Mesodermal cell (in vitro differentiated cells): ENCODE data around the gene IL5.
"Not testable (repeated sequence)": the region's sequence is repeated elsewhere in the genome, so short reads cannot be mapped to it uniquely, and the experiment has no call there.

ENCODE experiments used
- H3K27ac ChIP-seq: 2 replicates; pipeline ENCODE4 v1.7.0; 2013; ENCODE audit warnings: mild to moderate bottlenecking, low read depth, low read length, moderate library complexity; ENCODE audit not compliant: severe bottlenecking
- H3K36me3 ChIP-seq: 2 replicates; pipeline ENCODE4 v1.7.1; 2013; ENCODE audit warnings: mild to moderate bottlenecking, low read length, moderate library complexity; ENCODE audit not compliant: control insufficient read depth, insufficient read depth
- H3K4me1 ChIP-seq: one replicate; pipeline ENCODE4 v1.7.1; 2013; ENCODE audit warnings: mild to moderate bottlenecking, low read length; ENCODE audit not compliant: insufficient read depth, control insufficient read depth, poor library complexity, severe bottlenecking
- H3K4me3 ChIP-seq: 2 replicates; pipeline ENCODE4 v1.7.0; 2013; ENCODE audit warnings: low read length, control low read depth, mild to moderate bottlenecking; ENCODE audit not compliant: insufficient read depth, poor library complexity, severe bottlenecking; ENCODE audit errors: extremely low read depth
- H3K9me3 ChIP-seq: 2 replicates; pipeline ENCODE4 v1.7.1; 2013; ENCODE audit warnings: mild to moderate bottlenecking, low read length, moderate library complexity; ENCODE audit not compliant: control insufficient read depth
- WGBS, 2 experiments: methylation state at CpG; one replicate each; pipeline ENCODE4 v1.1.5; 2013; ENCODE audit warnings: missing lambda C conversion rate in 2 of 2; ENCODE audit not compliant: insufficient coverage in 2 of 2; 5-methylcytosine and 5-hydroxymethylcytosine counted together

Gene IL5

DNA sequence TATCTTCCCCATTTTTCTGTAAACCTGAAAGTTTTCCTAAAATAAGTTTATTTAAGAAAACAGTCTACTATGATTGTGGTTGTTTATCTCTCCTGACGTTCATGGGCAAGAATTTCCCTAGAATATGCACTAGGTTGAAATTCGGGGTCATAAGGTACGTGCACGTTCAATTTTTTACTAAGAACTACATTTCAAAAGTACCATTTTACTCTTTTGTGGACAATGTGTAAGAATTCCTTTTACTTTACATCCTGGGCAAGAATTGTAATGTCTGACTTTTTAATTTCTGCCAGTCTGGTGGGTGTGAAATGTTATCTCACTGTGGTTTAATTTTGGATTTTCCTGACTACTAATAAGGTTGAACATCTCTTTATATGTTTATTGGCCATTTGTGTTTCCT lies 12.4 kb downstream of the IL5 start:
- Histone ChIP-seq H3K27ac (no peak overlapping the region), H3K9me3 (no peaks in the 10 kb centered on the region), H3K36me3 (no peaks in the 10 kb centered on the region), H3K4me1 (no peaks in the 10 kb centered on the region), H3K4me3 (no peak overlapping the region)
- WGBS, 2 experiments, result 100% methylated on average over 1 of the region's 4 CpGs; no CpG with 5 or more reads in 1 of the 2 experiments

DNA sequence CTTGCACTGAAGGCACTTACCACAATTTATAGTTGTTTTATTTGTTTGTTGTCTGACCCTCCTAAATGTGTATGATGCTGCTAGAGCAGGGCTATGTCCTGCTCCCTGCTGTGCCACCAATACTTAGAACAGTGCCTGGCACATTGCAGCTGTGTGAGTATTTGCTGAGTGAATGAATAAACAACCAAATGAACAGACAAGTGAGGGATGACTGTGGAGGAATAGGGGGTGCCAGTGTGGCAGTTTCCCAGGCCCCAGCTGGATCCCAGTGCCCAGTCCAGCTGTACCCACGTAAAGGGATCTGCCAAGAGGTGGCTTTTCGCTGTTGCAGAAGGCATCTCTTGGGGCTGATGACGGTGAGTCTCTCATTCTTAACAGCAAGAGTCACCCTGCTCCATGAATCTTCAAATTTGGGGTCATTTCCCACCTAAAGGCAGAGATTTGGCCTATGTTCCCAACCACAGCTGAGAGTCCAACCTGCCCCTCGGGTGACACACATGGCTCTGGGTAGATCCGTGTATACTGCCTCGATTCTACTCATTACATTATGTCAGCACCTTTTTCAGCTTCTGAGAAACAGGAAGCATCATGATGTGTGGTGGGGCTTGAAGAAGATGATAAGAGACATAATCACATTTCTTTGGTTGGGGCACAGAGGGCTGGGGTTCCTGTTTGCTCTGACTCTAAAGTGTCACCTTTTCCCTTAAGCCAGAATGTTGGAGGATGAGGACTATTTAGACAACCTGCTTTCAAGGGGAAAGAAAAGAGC lies 14.3 kb downstream of the IL5 start:
- no peaks in the 10 kb centered on the region for H3K36me3 ChIP-seq
- WGBS, 2 experiments, result 87 to 90% methylated on average over 3 to 5 of the region's 6 CpGs
- no peak overlapping the region for H3K27ac ChIP-seq
- no peaks in the 10 kb centered on the region for H3K4me1 ChIP-seq
- no peak overlapping the region for H3K4me3 ChIP-seq
- no peaks in the 10 kb centered on the region for H3K9me3 ChIP-seq

- H3K9me3 ChIP-seq, result no peaks in the 10 kb centered on the region
Measured at GRCh38 chr5:132528021-132528420, 15.3 kb downstream of the IL5 start.

DNA sequence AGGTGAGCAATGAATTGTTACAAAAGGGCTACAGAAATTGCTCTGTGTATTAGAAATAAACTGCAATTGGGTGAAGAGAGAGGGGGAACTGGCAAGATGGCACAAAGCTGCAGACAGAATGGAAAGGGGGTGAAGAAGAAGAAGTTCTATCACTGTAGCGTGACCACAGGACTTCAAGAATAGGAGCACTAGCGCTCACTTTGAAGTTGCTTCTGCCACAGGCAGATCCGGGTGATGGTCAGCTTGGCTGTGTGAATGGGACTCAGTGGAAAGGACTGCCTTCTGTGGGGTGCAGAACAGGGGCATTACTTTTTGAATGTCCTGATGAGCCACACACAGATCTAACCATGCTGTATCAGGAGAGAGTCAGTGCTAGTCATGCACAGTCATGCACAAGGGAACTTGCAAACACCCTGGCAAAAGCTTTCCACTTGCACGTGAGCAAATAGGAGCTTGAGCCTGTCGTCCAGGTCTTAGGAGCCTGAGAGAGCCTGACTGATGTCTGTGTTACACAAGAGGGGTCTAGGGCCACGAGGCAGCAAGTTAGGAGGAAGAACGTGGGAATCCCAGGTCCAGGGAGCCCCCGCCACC lies 16.3 kb downstream of the IL5 start:
- 80% methylated on average over 8 of the region's 8 CpGs for WGBS, 2 experiments
- Histone ChIP-seq H3K36me3 (no peaks in the 10 kb centered on the region), H3K4me1 (no peaks in the 10 kb centered on the region), H3K4me3 (no peak overlapping the region), H3K27ac (no peak overlapping the region), H3K9me3 (no peaks in the 10 kb centered on the region)

More at GRCh38 chr5:132528021-132528420, 15.3 kb downstream of the IL5 start:
- H3K4me1 ChIP-seq, result no peaks in the 10 kb centered on the region
- 81 to 96% methylated on average over 2 of the region's 2 CpGs for WGBS, 2 experiments
- H3K36me3 ChIP-seq, result no peaks in the 10 kb centered on the region
- no peak overlapping the region for H3K4me3 ChIP-seq
- no peak overlapping the region for H3K27ac ChIP-seq

DNA sequence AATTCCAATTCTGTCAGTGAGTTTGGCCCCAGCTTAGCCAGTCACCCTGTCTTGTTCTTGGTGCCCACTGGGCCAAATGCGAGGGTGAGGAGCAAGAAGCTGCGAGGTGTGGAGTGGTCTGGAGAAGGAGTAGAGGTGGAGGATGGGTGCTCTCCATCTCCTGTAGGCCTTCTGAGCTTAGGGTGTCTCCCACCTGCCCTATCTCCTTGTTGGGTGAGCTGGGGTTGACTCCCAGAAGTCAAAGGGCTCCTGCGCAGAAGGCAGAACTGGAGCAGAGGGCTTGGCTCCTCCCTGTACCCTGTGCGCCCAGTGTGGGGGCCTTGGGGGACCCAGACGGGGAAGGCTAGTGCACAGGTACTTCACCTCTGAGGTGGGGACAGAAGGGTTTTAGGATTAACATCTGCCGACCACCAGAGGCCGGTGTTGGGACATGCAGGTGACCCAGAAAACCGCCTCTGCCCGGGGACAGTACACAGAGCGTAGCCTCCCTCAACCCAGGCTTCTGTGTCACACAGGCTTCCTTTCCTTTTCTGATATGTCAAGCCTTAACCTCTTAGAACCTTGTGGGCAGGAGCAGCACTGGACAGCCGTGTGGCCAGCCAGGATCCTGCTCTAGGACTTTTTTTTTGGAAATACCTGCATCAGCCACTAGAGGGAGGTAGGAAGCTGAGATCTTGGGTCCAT lies 16.9 kb downstream of the IL5 start:
- Histone ChIP-seq H3K9me3 (no peaks in the 10 kb centered on the region), H3K27ac (no peak overlapping the region), H3K4me3 (no peak overlapping the region), H3K4me1 (no peaks in the 10 kb centered on the region), H3K36me3 (no peaks in the 10 kb centered on the region)
- WGBS, 2 experiments, result 23 to 32% methylated on average over 8 to 9 of the region's 11 CpGs

GRCh38 chr5:132525299-132525724 lies 18.0 kb downstream of the IL5 start:
- Histone ChIP-seq H3K9me3 (no peaks in the 10 kb centered on the region), H3K27ac (no peak overlapping the region), H3K4me1 (no peaks in the 10 kb centered on the region), H3K36me3 (no peaks in the 10 kb centered on the region), H3K4me3 (no peak overlapping the region)

DNA sequence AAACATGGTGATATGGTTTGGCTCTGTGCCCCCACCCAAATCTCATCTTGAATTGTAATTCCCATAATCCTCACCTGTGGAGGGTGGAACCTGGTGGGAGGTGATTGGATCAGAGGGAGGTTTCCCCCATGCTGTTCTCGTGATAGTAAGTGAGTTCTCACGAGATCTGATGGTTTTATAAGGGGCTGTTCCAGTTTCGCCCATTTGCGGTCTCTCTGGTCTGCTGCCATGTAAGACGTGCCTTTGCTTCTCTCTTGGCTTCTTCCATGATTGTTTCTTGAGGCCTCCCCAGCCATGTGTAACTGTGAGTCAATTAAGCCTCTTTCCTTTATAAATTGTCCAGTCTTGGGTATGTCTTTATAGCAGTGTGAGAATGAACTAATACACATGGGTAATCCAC lies 18.4 kb downstream of the IL5 start:
- not testable (repeated sequence) for H3K4me1 ChIP-seq, H3K4me3 ChIP-seq, H3K9me3 ChIP-seq, H3K27ac ChIP-seq, H3K36me3 ChIP-seq
- WGBS, 2 experiments, result 79 to 91% methylated on average over 4 to 5 of the region's 5 CpGs

DNA sequence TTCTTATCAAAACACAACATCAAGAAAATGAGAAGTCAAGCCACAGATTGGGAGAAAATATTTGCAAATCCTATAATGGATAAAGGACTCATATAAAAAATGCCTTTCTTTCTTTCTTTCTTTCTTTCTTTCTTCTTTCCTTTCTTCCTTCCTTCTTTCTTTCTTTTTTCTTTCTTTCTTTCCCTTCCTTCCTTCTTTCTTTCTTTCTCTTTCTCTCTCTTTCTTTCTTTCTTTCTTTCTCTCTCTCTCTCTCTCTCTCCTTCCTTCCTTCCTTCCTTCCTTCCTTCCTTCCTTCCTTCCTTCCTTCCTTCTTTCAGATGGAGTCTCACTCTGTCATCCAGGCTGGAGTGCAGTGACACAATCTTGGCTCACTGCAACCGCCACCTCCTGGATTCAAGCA lies 21.3 kb downstream of the IL5 start:
- H3K36me3 ChIP-seq, H3K4me3 ChIP-seq, H3K27ac ChIP-seq, H3K4me1 ChIP-seq, H3K9me3 ChIP-seq: not testable (repeated sequence)
- 100% methylated on average over 1 of the region's 1 CpG; no CpG with 5 or more reads in 1 of the 2 experiments for WGBS, 2 experiments

GRCh38 chr5:132513618-132514336 lies 29.5 kb downstream of the IL5 start:
- H3K9me3 ChIP-seq, H3K4me3 ChIP-seq, H3K4me1 ChIP-seq, H3K36me3 ChIP-seq, H3K27ac ChIP-seq: not testable (repeated sequence)
- WGBS, 2 experiments, result 80% methylated on average over 2 of the region's 25 CpGs; no CpG with 5 or more reads in 1 of the 2 experiments

- peaks cover 5% of the 10 kb centered on the region for H3K9me3 ChIP-seq
- H3K4me1 ChIP-seq, result no peaks in the 10 kb centered on the region
- no peak overlapping the region for H3K4me3 ChIP-seq
- no peak overlapping the region for H3K27ac ChIP-seq
- no peaks in the 10 kb centered on the region for H3K36me3 ChIP-seq
Measured at GRCh38 chr5:132510076-132510475, 33.2 kb downstream of the IL5 start.
